H1 (cell line): Measurements from ENCODE around the gene ATP6V0D1. TPM values are rescaled to one million over a fixed set of nuclear protein-coding genes. Genes with fewer than 3 reads are reported as not detected.

Source experiments
- ASH2L ChIP-seq: fragments of 200-600, 300-600 bp; sonication (generic); IDR thresholded peaks from one replicate; pipeline ENCODE4 v1.7.1; 2017; ENCODE audit warnings: low read length
- CTBP2 ChIP-seq: IDR thresholded peaks from 2 replicates; pipeline ENCODE4 v1.7.0; 2011; ENCODE audit warnings: borderline replicate concordance, mild to moderate bottlenecking, moderate library complexity, mixed read lengths, low read length; ENCODE audit not compliant: insufficient read depth, insufficient read length
- EP300 ChIP-seq, 2 experiments: IDR thresholded peaks; 1 replicate in 1 of 2; 2 replicates in 1 of 2; pipeline ENCODE4 v1.6.1; 2011 to 2012; ENCODE audit warnings: low read depth in 2 of 2, low read length in 2 of 2, mild to moderate bottlenecking in 2 of 2, borderline replicate concordance in 1 of 2, inconsistent platforms in 1 of 2, moderate library complexity in 1 of 2
- FOSL1 ChIP-seq: IDR thresholded peaks from 2 replicates; pipeline ENCODE4 v1.6.1; 2011; ENCODE audit warnings: mild to moderate bottlenecking, low read depth, low read length, moderate library complexity; ENCODE audit not compliant: insufficient read depth
- GABPA ChIP-seq: IDR thresholded peaks from 2 replicates; pipeline ENCODE4 v1.6.1; 2011; ENCODE audit warnings: mild to moderate bottlenecking, low read length, moderate library complexity, borderline replicate concordance; ENCODE audit not compliant: insufficient read depth
- GTF2F1 ChIP-seq: IDR thresholded peaks from 2 replicates; pipeline ENCODE4 v1.6.1; 2012; ENCODE audit warnings: low read depth, low read length, improper control_type of control experiment, borderline replicate concordance
- HDAC6 ChIP-seq: IDR thresholded peaks from one replicate; pipeline ENCODE4 v1.7.1; 2012; ENCODE audit warnings: low read depth, mild to moderate bottlenecking, inconsistent platforms, low read length, moderate library complexity
- KDM1A ChIP-seq: fragments of 200-600, 300-600 bp; sonication (generic); IDR thresholded peaks from 2 replicates; pipeline ENCODE4 v1.7.1; 2016; ENCODE audit warnings: mild to moderate bottlenecking, low read length, borderline replicate concordance
- KDM4A ChIP-seq: IDR thresholded peaks from one replicate; pipeline ENCODE4 v1.7.1; 2012; ENCODE audit warnings: low read depth, mild to moderate bottlenecking, moderate library complexity, low read length, inconsistent platforms; ENCODE audit not compliant: severe bottlenecking
- NRF1 ChIP-seq: IDR thresholded peaks from 2 replicates; pipeline ENCODE4 v1.6.1; 2011; ENCODE audit warnings: mild to moderate bottlenecking, low read depth, low read length, improper control_type of control experiment
- POLR2AphosphoS5 ChIP-seq: IDR thresholded peaks from 2 replicates; pipeline ENCODE4 v1.6.1; 2011; ENCODE audit warnings: low read depth, low read length
- RBBP5 ChIP-seq: IDR thresholded peaks from 2 replicates; pipeline ENCODE4 v1.7.1; 2012; ENCODE audit warnings: low read depth, mild to moderate bottlenecking, inconsistent platforms, low read length, moderate library complexity, borderline replicate concordance
- RXRA ChIP-seq: IDR thresholded peaks from 2 replicates; pipeline ENCODE4 v1.6.1; 2011; ENCODE audit warnings: low read depth, mild to moderate bottlenecking, low read length, moderate library complexity; ENCODE audit not compliant: insufficient read depth
- SAP30 ChIP-seq: fragments of 300-600 bp; sonication (generic); IDR thresholded peaks from 2 replicates; pipeline ENCODE4 v1.7.1; 2012; ENCODE audit warnings: low read length, moderate library complexity, mild to moderate bottlenecking, inconsistent platforms; ENCODE audit not compliant: insufficient read depth, insufficient replicate concordance
- SIN3A ChIP-seq, 2 experiments: IDR thresholded peaks in 1 of 2; conservative IDR thresholded peaks in 1 of 2; 2 replicates each; pipeline ENCODE4 v1.6.1; 2011 to 2012; ENCODE audit warnings: low read length in 2 of 2, improper control_type of control experiment in 1 of 2, low read depth in 1 of 2, mild to moderate bottlenecking in 1 of 2
- SIX5 ChIP-seq: IDR thresholded peaks from 2 replicates; pipeline ENCODE4 v1.6.1; 2011; ENCODE audit warnings: mild to moderate bottlenecking, low read depth, low read length
- SP2 ChIP-seq: IDR thresholded peaks from 2 replicates; pipeline ENCODE4 v1.6.1; 2012; ENCODE audit warnings: mild to moderate bottlenecking, low read length, inconsistent platforms
- TAF1 ChIP-seq: IDR thresholded peaks from 2 replicates; pipeline ENCODE4 v1.6.1; 2011; ENCODE audit warnings: mild to moderate bottlenecking, low read depth, low read length
- TAF7 ChIP-seq: optimal IDR thresholded peaks from 2 replicates; pipeline ENCODE3; 2011; ENCODE audit warnings: low read depth, mild to moderate bottlenecking, inconsistent platforms, low read length, moderate library complexity, borderline replicate concordance
- TBP ChIP-seq: IDR thresholded peaks from 2 replicates; pipeline ENCODE4 v1.6.1; 2011; ENCODE audit warnings: low read depth, low read length, improper control_type of control experiment
- polyA plus RNA-seq, 7 experiments: library from polyadenylated mRNA; depleted of rRNA in 3 of 7; stranded (reverse) in 5 of 7; unstranded in 2 of 7; fragments of >200 nt in 5 of 7; fragments of 200-250 nt in 2 of 7; gene quantifications; 1 replicate in 5 of 7; 2 replicates in 1 of 7; 4 replicates in 1 of 7; pipeline versions ENCODE4 v1.2.1 to v1.2.3, GENCODE V29; 2011 to 2013; ENCODE audit warnings: missing spikeins in 2 of 7, mixed read lengths in 2 of 7
- total RNA-seq: library from RNA; stranded (reverse); fragmentation: NEBNext Ultra II Directional; extraction: Animal tissue kit (Norgen Biotek cat#: 25700); gene quantifications from 2 replicates; pipeline ENCODE4 v1.2.1, GENCODE V29; 2021
- TF ChIP-seq, protein P1 (sequence below): IDR thresholded peaks from 2 replicates; pipeline ENCODE4 v1.6.1; 2012; ENCODE audit warnings: inconsistent platforms

Gene ATP6V0D1
- total and polyA plus RNA-seq, 2 of the 8 experiments (the other 6 are each of a cell fraction or from before 2014, with no cell fraction given): 47.3 to 134 TPM

DNA sequence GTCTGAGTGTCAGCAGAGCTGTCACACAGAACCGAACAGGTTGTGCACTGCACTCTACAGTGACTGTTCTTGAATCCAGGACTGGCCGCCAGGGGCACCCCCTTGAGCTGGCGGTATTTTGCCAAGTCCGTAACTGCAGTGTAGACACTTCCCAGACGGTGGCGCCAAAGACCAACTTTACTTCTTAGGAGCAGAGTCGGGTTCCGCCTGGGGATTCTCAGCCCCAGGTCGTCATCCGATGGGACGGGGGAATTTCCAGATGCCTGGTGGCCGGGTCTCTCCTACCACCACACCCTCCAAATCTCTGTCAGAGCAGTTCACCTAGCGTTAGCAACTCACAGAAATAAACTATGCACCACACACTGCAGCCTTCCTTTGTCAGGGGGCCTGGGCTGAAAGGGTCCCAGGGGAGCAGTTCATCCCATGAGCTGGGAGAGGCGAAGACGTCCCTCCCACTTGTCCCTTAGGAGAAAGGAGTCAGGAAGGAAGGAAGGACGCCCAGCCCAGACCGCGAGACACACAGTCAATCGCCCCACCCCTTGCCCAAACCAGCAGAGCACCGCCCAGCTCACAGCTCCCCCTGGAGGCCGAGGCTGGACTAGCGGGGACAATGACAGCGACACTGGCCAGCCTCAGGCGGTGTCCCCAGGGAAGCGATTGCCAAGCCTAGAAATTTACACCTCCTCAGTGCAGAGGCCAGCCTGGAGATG lies 40.3 kb upstream of the ATP6V0D1 start (continued):
- peak; percentile 46; the same call in 1 of the 2 replicates for TF ChIP-seq RBBP5
- no peak; the same call in 1 of the 2 replicates for TF ChIP-seq TBP
- TF ChIP-seq RXRA: no peak
- TF ChIP-seq, protein P1, sequence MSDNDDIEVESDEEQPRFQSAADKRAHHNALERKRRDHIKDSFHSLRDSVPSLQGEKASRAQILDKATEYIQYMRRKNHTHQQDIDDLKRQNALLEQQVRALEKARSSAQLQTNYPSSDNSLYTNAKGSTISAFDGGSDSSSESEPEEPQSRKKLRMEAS: no peak; the same call in 1 of the 2 replicates
- TF ChIP-seq TAF1: peak; percentile 52; the same call in 1 of the 2 replicates
- no peak for TF ChIP-seq GABPA
- no peak for TF ChIP-seq SP2
- TF ChIP-seq TAF7: peak; percentile 67
- no peak for TF ChIP-seq GTF2F1
- no peak for TF ChIP-seq SAP30
- TF ChIP-seq SIX5: no peak
- no peak for TF ChIP-seq NRF1
- TF ChIP-seq HDAC6: no peak
- TF ChIP-seq EP300 (IDR thresholded peaks at IDR 0.05; ENCODE audit: borderline replicate concordance in 1 of 2, low read depth in 2 of 2, low read length in 2 of 2): 0 out of 3 replicates have a peak, but pooled peaks of 1 of the 2 experiments have one; percentile 26
- peak; percentile 50 to 71; a peak in 2 of 4 replicates for TF ChIP-seq SIN3A (conservative IDR thresholded peaks at IDR 0.05 in 1 of 2, IDR thresholded peaks at IDR 0.05 in 1 of 2; ENCODE audit: low read depth in 1 of 2, low read length in 2 of 2)
- peak; percentile 61 for TF ChIP-seq POLR2AphosphoS5
- peak; percentile 91 for TF ChIP-seq KDM4A
- TF ChIP-seq CTBP2: peak; percentile 26
- TF ChIP-seq FOSL1: no peak
- TF ChIP-seq ASH2L: peak; percentile 85
- TF ChIP-seq KDM1A: no peak
